Panc1 (cell line): ENCODE data around the gene ALPL.

ENCODE experiments used
- POLR2AphosphoS5 ChIP-seq: IDR thresholded peaks from 2 replicates; pipeline ENCODE4 v1.6.1; 2012; ENCODE audit warnings: mild to moderate bottlenecking, low read depth, low read length, moderate library complexity
- TCF7L2 ChIP-seq: IDR thresholded peaks from 2 replicates; pipeline ENCODE4 v1.6.1; 2011; ENCODE audit warnings: mild to moderate bottlenecking, low read depth, low read length, inconsistent platforms
- TF ChIP-seq, protein P1 (sequence below), 2 experiments: IDR thresholded peaks; 2 replicates each; pipeline ENCODE4 v1.6.1; 2011 to 2012; ENCODE audit warnings: low read depth in 2 of 2, control low read depth in 1 of 2, low read length in 1 of 2, mild to moderate bottlenecking in 1 of 2, moderate library complexity in 1 of 2; ENCODE audit not compliant: insufficient read depth in 1 of 2

DNA sequence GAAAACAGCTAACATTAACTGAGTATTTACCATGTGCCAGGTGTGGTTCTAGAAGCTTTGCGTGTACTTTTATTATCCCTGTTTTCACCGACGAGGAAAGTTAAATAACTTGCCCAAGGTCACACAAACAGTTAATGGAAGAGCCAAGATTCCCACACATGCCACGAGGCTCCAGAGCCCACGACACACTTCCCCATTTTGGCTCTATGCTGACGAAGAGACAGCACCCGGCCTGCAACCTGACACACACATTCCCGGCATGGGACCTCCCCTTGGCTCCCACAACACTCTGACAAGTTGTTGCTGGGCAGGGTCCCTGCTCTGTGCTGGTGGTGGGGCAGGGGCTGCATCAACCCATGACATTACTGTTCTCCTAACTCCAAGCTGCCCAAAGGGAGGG is 107.1 kb downstream of the ALPL start:
- no peak for TF ChIP-seq POLR2AphosphoS5
- no peak for TF ChIP-seq TCF7L2
- TF ChIP-seq, protein P1, sequence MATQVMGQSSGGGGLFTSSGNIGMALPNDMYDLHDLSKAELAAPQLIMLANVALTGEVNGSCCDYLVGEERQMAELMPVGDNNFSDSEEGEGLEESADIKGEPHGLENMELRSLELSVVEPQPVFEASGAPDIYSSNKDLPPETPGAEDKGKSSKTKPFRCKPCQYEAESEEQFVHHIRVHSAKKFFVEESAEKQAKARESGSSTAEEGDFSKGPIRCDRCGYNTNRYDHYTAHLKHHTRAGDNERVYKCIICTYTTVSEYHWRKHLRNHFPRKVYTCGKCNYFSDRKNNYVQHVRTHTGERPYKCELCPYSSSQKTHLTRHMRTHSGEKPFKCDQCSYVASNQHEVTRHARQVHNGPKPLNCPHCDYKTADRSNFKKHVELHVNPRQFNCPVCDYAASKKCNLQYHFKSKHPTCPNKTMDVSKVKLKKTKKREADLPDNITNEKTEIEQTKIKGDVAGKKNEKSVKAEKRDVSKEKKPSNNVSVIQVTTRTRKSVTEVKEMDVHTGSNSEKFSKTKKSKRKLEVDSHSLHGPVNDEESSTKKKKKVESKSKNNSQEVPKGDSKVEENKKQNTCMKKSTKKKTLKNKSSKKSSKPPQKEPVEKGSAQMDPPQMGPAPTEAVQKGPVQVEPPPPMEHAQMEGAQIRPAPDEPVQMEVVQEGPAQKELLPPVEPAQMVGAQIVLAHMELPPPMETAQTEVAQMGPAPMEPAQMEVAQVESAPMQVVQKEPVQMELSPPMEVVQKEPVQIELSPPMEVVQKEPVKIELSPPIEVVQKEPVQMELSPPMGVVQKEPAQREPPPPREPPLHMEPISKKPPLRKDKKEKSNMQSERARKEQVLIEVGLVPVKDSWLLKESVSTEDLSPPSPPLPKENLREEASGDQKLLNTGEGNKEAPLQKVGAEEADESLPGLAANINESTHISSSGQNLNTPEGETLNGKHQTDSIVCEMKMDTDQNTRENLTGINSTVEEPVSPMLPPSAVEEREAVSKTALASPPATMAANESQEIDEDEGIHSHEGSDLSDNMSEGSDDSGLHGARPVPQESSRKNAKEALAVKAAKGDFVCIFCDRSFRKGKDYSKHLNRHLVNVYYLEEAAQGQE (IDR thresholded peaks at IDR 0.05; ENCODE audit: insufficient read depth in 1 of 2, low read depth in 2 of 2, low read length in 1 of 2) = no peak
